BLaER1 (cell line): Measurements from ENCODE around the gene SPSB4.

Experiments
- H3K27ac ChIP-seq: shearing (Covaris generic); formaldehyde crosslinking; 2 replicates; pipeline ENCODE4 v1.8.1; 2022
- H3K27me3 ChIP-seq: shearing (Covaris generic); formaldehyde crosslinking; 2 replicates; pipeline ENCODE4 v1.8.1; 2022
- H3K36me3 ChIP-seq: shearing (Covaris generic); formaldehyde crosslinking; 2 replicates; pipeline ENCODE4 v1.8.1; 2022
- H3K4me1 ChIP-seq: shearing (Covaris generic); formaldehyde crosslinking; 2 replicates; pipeline ENCODE4 v1.8.1; 2022
- H3K4me2 ChIP-seq: shearing (Covaris generic); formaldehyde crosslinking; 2 replicates; pipeline ENCODE4 v1.8.1; 2022
- H3K4me3 ChIP-seq: shearing (Covaris generic); formaldehyde crosslinking; 2 replicates; pipeline ENCODE4 v1.8.1; 2022
- H3K9ac ChIP-seq: shearing (Covaris generic); formaldehyde crosslinking; 2 replicates; pipeline ENCODE4 v1.8.1; 2022
- H3K9me3 ChIP-seq: shearing (Covaris generic); formaldehyde crosslinking; 2 replicates; pipeline ENCODE4 v1.8.1; 2022
- H4K20me1 ChIP-seq: shearing (Covaris generic); formaldehyde crosslinking; 2 replicates; pipeline ENCODE4 v1.8.1; 2022
- Cebpa-rat ChIP-seq: shearing (Covaris generic); IDR thresholded peaks from 2 replicates; pipeline ENCODE4 v1.8.1; 2022

SPSB4 gene

GRCh38 chr3:141093971-141094684 lies 43.0 kb downstream of the SPSB4 start:
- H3K4me3 ChIP-seq, result no peak overlapping the region
- TF ChIP-seq Cebpa-rat, result no peak
- H3K4me2 ChIP-seq, result peak overlapping the region; percentile 54
- no peaks in the 10 kb centered on the region for H3K36me3 ChIP-seq
- no peak overlapping the region for H3K9ac ChIP-seq
- H3K4me1 ChIP-seq, result peaks cover 21% of the 10 kb centered on the region
- no peaks in the 10 kb centered on the region for H4K20me1 ChIP-seq
- no peak overlapping the region for H3K27ac ChIP-seq
- no peaks in the 10 kb centered on the region for H3K27me3 ChIP-seq
- H3K9me3 ChIP-seq, result 0 out of 2 replicates have a peak, but pooled peaks cover 5% of the 10 kb centered on the region

- H3K4me2 ChIP-seq, result peak overlapping the region; percentile 56
- H3K36me3 ChIP-seq, result no peaks in the 10 kb centered on the region
- no peak overlapping the region for H3K9ac ChIP-seq
- H3K27me3 ChIP-seq, result no peaks in the 10 kb centered on the region
- H3K27ac ChIP-seq, result no peak overlapping the region
- no peaks in the 10 kb centered on the region for H4K20me1 ChIP-seq
- no peak for TF ChIP-seq Cebpa-rat
- H3K4me1 ChIP-seq, result peaks cover 21% of the 10 kb centered on the region
- H3K4me3 ChIP-seq, result no peak overlapping the region
- H3K9me3 ChIP-seq, result 0 out of 2 replicates have a peak, but pooled peaks cover 5% of the 10 kb centered on the region
Measured at GRCh38 chr3:141094790-141095545, 43.8 kb downstream of the SPSB4 start.

DNA sequence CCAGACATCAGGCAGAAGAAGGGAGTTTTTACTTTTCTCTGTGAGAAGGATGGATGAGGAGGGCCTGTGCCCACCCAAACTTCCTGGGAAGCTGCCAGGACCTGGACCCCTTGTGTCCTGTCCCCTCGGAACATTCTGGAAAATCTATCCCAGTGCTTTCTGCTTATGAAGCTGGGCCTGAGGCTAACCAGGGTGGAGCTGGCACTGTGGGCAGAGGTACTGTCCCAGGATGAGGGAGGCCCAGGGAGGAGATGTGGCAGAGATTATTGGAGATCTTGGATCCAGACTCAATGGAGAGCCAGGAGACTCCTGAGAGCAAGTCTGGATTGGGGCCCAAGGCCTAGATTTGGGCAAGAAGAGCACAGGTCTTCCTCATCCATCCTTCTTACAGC lies 44.4 kb downstream of the SPSB4 start:
- Histone ChIP-seq H3K27ac (no peak overlapping the region), H3K4me3 (no peak overlapping the region), H3K9me3 (0 out of 2 replicates have a peak, but pooled peaks cover 5% of the 10 kb centered on the region), H4K20me1 (no peaks in the 10 kb centered on the region), H3K27me3 (no peaks in the 10 kb centered on the region), H3K36me3 (no peaks in the 10 kb centered on the region), H3K4me2 (peak overlapping the region; percentile 56), H3K4me1 (peaks cover 21% of the 10 kb centered on the region), H3K9ac (no peak overlapping the region)
- no peak for TF ChIP-seq Cebpa-rat

GRCh38 chr3:141096164-141096563 lies 45.0 kb downstream of the SPSB4 start:
- peaks cover 28% of the 10 kb centered on the region for H3K4me1 ChIP-seq
- H3K9me3 ChIP-seq, result 0 out of 2 replicates have a peak, but pooled peaks cover 5% of the 10 kb centered on the region
- H3K9ac ChIP-seq, result no peak overlapping the region
- H3K4me2 ChIP-seq, result no peak overlapping the region
- no peak for TF ChIP-seq Cebpa-rat
- H3K27ac ChIP-seq, result no peak overlapping the region
- no peaks in the 10 kb centered on the region for H3K36me3 ChIP-seq
- no peaks in the 10 kb centered on the region for H4K20me1 ChIP-seq
- no peak overlapping the region for H3K4me3 ChIP-seq
- no peaks in the 10 kb centered on the region for H3K27me3 ChIP-seq

GRCh38 chr3:141096981-141097380 lies 45.8 kb downstream of the SPSB4 start:
- Histone ChIP-seq H3K9me3 (0 out of 2 replicates have a peak, but pooled peaks cover 5% of the 10 kb centered on the region), H3K4me1 (peaks cover 29% of the 10 kb centered on the region), H3K9ac (no peak overlapping the region), H3K4me2 (no peak overlapping the region), H4K20me1 (no peaks in the 10 kb centered on the region), H3K27me3 (no peaks in the 10 kb centered on the region), H3K36me3 (no peaks in the 10 kb centered on the region), H3K27ac (no peak overlapping the region), H3K4me3 (no peak overlapping the region)
- TF ChIP-seq Cebpa-rat, result no peak

- Histone ChIP-seq H3K9ac (no peak overlapping the region), H3K4me2 (no peak overlapping the region), H3K4me1 (peaks cover 14% of the 10 kb centered on the region), H3K27ac (no peak overlapping the region), H3K4me3 (no peak overlapping the region), H3K9me3 (0 out of 2 replicates have a peak, but pooled peaks cover 5% of the 10 kb centered on the region), H3K27me3 (no peaks in the 10 kb centered on the region), H4K20me1 (no peaks in the 10 kb centered on the region), H3K36me3 (no peaks in the 10 kb centered on the region)
- no peak for TF ChIP-seq Cebpa-rat
Measured at GRCh38 chr3:141100112-141100511, 49.0 kb downstream of the SPSB4 start.

- 0 out of 2 replicates have a peak overlapping the region, but pooled peaks have one; percentile 9 for H3K4me2 ChIP-seq
- H3K27me3 ChIP-seq, result no peaks in the 10 kb centered on the region
- no peak overlapping the region for H3K4me3 ChIP-seq
- TF ChIP-seq Cebpa-rat, result no peak
- H3K27ac ChIP-seq, result no peak overlapping the region; the same call in 1 of the 2 replicates
- H3K9ac ChIP-seq, result no peak overlapping the region
- H3K4me1 ChIP-seq, result peaks cover 8% of the 10 kb centered on the region; the same call in 1 of the 2 replicates
- H4K20me1 ChIP-seq, result no peaks in the 10 kb centered on the region
- H3K9me3 ChIP-seq, result 0 out of 2 replicates have a peak, but pooled peaks cover 5% of the 10 kb centered on the region
- H3K36me3 ChIP-seq, result no peaks in the 10 kb centered on the region
Measured at GRCh38 chr3:141100531-141101320, 49.6 kb downstream of the SPSB4 start.

- Histone ChIP-seq H3K36me3 (no peaks in the 10 kb centered on the region), H3K27me3 (no peaks in the 10 kb centered on the region), H3K4me2 (no peak overlapping the region), H4K20me1 (no peaks in the 10 kb centered on the region), H3K27ac (no peak overlapping the region), H3K9ac (no peak overlapping the region), H3K4me1 (peaks cover 8% of the 10 kb centered on the region; the same call in 1 of the 2 replicates), H3K4me3 (no peak overlapping the region), H3K9me3 (0 out of 2 replicates have a peak, but pooled peaks cover 5% of the 10 kb centered on the region)
- TF ChIP-seq Cebpa-rat, result no peak
Measured at GRCh38 chr3:141102372-141102771, 51.2 kb downstream of the SPSB4 start.

DNA sequence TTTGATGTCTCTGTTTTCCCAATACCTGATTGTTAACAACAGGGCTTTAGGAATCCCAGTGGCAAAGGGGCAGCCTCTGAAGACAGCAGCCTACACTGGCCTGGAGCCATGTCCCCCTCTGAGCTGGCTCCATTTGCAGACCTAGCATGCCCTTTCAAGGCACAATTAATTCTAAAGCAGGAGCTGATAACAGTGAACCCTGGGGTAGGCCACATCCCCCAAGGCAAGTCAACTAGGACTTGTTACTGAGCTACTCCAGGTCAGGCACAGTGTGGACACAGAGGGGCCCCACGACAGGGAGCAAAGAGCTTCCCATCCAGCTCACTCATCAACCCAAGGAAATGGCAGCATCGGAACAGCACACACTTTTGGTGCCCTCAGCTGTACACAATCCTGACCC lies 51.9 kb downstream of the SPSB4 start:
- Histone ChIP-seq H3K27ac (no peak overlapping the region), H3K4me2 (no peak overlapping the region), H4K20me1 (no peaks in the 10 kb centered on the region), H3K36me3 (no peaks in the 10 kb centered on the region), H3K9me3 (0 out of 2 replicates have a peak, but pooled peaks cover 5% of the 10 kb centered on the region), H3K4me1 (peaks cover 8% of the 10 kb centered on the region; the same call in 1 of the 2 replicates), H3K27me3 (no peaks in the 10 kb centered on the region), H3K9ac (no peak overlapping the region), H3K4me3 (no peak overlapping the region)
- TF ChIP-seq Cebpa-rat, result no peak
